NAMALWA (cell line): Measurements from ENCODE around the gene RPTOR.
"Not testable (repeated sequence)": the region's sequence is repeated elsewhere in the genome, so short reads cannot be mapped to it uniquely, and the experiment has no call there.

Experiments used
- DNase-seq: peaks from one replicate; pipeline ENCODE4 v3.0.0-alpha.2; 2015; ENCODE audit warnings: low spot score

RPTOR gene

GRCh38 chr17:80783486-80783885 is 238.8 kb downstream of the RPTOR start:
- no peak for DNase-seq

- no peak for DNase-seq
These were observed 239.3 kb downstream of the RPTOR start for GRCh38 chr17:80783971-80784370.

- DNase-seq = no peak
These were observed 241.0 kb downstream of the RPTOR start for GRCh38 chr17:80785477-80786178.

- DNase-seq = no peak
These were observed 241.8 kb downstream of the RPTOR start for GRCh38 chr17:80786470-80786869.

- DNase-seq = no peak
These were observed 242.2 kb downstream of the RPTOR start for GRCh38 chr17:80786887-80787286.

GRCh38 chr17:80787881-80788280 is 243.2 kb downstream of the RPTOR start:
- DNase-seq = no peak

- peak; percentile 39 for DNase-seq
These were observed 244.8 kb downstream of the RPTOR start for GRCh38 chr17:80789356-80789902.

DNA sequence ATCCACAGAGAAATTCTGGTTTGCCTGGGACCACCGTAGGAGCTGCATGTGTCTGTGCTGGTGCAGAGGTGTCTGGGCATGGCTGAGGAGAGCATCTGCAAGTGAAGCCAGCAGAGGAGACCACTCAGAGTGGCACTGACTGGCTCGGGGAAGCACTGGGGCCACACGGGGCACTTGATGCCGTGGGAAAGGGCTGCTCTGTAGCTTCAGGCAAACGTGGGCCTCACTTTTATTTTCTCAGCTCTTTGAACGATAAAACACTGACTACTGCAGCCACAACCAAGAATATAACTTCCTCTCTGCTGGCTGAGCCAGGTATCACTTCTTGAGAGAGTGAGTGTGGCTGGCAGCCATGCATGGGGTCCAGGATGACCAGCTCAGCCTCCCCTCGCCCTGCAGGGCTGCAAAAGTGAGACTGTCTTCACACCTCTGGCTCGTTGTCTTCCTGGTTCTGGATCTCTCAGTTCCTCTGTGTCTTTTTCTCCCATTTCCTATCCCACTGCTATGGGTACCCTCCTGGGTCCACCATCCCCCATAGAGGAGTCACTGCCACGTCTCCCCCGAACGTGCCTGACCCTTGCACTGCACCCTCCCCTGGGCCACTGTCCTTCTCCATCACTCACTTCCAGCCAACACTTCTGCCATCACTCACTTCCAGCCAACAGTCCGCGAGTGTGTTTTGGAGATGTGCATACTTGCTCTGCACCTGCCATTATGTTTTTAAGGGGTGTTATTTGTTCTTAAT is 245.6 kb downstream of the RPTOR start:
- peak; percentile 29 for DNase-seq

GRCh38 chr17:80790981-80791742 is 246.5 kb downstream of the RPTOR start:
- no peak for DNase-seq

GRCh38 chr17:80791758-80792284 is 247.2 kb downstream of the RPTOR start:
- no peak for DNase-seq

DNA sequence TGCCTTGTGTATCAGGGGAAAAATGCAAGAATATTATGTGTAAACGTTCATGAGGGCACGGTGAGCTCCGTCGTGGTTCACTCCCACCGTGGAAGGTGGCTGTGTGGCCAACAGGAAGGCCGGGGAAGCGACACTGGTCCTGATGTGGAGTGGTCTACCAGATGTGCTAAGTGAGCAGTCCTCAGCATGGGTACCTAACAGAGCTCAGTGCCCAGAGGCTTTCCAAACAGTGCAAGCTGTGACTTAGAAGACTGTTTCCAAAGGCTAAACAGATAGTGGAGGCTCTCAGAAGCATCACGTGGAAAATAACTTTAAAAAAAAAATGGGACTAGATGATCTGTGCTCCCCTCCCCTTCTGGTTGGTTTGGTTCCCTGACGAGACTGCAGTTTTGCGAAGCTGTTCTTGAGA is 247.7 kb downstream of the RPTOR start:
- no peak for DNase-seq

- DNase-seq = no peak
These were observed 248.8 kb downstream of the RPTOR start for GRCh38 chr17:80793421-80793820.

- no peak for DNase-seq
These were observed 249.2 kb downstream of the RPTOR start for GRCh38 chr17:80793851-80794267.

GRCh38 chr17:80794281-80795089 is 249.8 kb downstream of the RPTOR start:
- DNase-seq = no peak

GRCh38 chr17:80795090-80795580 is 250.5 kb downstream of the RPTOR start:
- DNase-seq = no peak

- no peak for DNase-seq
These were observed 251.1 kb downstream of the RPTOR start for GRCh38 chr17:80795754-80796153.

- DNase-seq = no peak
These were observed 251.8 kb downstream of the RPTOR start for GRCh38 chr17:80796430-80796861.

DNA sequence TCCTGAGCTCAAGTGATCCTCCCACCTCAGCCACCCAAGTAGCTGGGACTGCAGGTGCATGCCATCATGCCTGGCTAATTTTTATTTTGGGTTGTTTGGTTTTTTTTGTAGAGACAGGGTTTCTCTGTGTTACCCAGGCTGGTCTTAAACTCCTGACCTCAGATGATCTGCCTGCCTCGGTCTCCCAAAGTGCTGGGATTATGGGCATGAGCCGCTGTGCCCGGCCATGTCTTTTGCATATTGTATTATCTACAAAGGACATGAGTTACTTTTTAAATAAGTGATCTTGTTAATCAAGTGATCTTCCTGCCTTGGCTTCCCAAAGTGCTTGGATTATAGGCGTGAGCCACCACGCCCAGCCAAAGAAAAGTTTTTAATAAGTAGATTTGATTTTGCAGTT is 252.6 kb downstream of the RPTOR start:
- not testable (repeated sequence) for DNase-seq

DNA sequence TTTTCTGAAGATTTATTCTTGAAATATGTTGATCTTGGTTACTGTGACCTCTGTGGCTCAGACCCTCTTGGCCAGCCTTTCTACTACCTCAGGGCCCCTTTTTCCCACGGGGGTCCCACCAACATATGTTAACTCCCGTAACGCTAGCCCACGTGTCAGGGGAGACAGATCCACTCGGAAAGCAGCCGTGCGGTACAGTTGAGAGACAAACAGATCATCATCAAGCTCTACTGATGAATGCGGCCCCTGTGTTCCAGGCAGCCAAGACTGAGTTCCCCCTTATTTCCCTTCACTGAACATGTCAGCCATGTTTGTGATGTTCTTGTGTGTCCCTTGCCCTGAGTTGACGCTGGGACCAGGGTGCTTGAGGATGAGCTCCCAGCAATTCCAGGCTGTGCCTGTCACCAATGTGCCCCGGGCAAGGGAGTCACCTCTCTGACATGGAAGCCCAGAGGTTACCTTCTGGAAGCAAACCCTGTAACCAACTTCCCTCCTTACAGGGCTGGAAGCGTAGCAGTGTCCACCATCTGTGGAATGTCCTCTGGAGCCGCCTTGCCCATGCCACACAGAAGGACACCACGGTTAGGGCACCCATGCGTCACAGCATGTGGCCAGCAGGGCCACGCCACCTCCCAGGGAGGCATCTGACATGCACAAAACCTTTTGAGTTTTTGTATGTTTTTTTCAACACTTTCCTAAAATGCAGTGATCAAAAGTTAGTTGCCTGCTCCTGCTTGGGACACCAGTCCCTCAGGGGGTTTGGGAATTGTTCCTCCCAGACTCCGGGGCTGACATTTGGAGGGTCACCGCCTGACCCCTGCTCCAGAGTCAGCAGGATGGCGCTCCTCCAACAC is 253.3 kb downstream of the RPTOR start:
- no peak for DNase-seq
